ENCODE data around the gene REEP1.
A peak's percentile ranks its signal among the peaks of the same experiment; 100 is the strongest.

The REEP1 gene, protein sequence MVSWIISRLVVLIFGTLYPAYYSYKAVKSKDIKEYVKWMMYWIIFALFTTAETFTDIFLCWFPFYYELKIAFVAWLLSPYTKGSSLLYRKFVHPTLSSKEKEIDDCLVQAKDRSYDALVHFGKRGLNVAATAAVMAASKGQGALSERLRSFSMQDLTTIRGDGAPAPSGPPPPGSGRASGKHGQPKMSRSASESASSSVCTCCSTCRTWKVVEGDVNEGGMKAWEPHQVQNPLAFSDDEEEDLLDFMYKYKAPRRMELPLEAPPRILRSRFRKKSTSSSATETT

GRCh38 chr2:86337244-86337835, at the start of gene REEP1:
TSS of gene REEP1 (minus strand) at chr2:86337626. CDS start at chr2:86337510, 116 bp downstream.
- DNase-seq: peak; percentile 69

DNA sequence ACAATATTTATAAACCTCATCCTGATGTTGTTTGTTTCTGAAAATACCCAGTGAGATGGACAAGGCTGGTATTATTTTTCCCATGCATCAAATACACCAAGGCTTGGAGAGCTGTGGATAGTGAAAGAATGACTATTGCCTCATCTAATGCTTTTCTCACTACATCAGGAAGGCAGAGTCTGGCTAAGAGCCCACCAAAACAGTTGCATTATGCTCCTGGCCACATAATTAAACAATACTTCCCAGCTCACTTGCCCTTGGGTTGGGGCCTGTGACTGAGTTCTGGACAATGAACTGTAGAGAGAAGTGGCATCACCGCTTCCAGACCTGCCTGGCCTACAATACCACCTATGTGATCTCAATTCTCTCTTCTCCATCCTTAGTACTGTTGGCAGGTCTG, 46.4 kb upstream of the REEP1 start:
- DNase-seq: no peak

DNA sequence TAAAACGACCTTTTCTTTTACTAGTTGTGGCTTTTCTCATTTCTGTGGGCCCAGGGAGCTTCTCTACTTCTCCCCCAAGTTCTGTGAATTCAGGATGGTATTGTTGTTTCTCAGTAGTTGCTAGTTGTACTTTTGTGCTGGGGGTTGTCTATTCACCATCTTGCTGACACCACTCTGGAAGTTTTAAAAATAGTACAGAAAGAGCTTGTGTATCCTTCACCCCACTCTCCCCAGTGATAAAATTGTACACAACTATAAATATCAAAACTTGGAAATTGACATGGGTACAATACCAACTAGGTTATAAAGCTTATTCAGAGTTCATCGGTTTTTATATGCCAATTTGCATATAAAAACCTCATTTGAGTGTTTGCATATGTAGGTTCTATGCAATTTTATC, 45.3 kb upstream of the REEP1 start:
- no peak for DNase-seq

GRCh38 chr2:86382108-86382507, 44.7 kb upstream of the REEP1 start:
- no peak for DNase-seq

DNA sequence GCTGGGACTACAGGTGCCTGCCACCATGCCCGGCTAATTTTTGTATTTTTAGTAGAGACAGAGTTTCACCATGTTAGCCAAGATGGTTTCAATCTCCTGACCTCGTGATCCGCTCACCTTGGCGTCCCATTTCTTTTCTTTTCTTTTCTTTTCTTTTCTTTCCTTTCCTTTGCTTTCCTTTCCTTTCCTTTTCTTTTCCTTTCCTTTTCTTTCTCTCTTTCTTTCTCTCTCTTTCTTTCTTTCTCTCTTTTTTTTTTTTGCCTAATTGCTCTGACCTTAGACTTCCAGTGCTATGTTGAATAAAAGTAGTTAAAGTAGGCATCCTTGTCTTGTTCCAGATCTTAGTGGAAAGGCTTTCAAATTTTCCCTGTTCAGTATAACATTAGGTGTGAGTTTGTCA, 41.0 kb upstream of the REEP1 start:
- no peak for DNase-seq

DNA sequence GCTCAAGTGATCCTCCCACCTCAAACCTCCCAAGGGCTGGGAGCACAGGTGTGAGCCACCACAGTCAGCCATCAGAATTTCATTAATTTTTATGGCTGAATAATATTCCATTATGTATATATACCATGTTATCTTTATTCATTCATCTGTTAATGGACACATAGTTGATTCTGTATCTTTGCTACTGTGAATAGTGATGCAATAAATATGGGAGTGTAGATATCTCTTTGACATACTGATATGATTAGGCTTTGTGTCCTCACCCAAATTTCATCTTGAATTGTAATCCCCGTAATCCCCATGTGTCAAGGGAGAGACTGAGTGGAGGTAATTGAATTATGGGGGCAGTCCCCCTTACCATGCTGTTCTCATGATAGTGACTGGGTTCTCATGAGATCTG, 38.2 kb upstream of the REEP1 start:
- no peak for DNase-seq

DNA sequence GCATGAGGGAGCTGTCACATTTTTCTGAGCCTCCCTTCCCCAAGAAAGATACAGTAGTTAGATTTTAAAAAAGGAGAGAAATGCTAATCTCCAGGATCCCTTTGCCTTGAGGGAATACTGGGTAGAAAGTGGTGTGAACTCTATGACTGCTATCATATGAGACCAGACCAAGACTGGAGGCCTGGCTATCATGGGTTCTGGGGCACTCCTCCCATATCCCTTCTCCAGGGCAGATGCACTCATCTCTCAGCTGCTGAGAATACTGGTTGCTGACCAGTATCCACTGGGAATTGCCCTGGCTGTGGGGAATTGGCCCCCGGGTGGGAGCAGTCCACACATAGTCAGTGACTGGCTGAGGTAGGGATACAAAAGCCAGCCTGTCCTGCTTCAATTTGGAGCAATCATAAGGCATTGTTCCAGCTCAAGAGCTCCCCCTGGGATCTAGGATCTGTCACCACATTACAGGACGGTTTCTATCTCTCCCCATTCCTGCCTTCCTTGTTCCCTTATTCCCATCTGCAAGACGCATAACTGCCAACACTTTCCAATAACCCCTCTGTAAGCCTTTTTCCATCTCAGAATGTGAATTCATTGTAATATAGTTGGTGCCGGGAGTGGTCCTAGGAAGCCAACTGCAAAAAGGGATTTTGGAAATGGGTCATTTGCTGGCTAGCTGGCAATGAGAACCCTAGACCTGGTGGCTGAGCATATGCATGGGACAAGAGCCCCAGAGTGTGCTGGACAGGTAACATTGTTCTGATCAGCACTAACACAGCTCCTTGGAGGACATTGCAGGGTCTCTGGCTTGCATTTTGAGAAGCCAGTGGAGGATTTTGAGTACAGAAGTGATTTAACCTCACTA, 35.4 kb upstream of the REEP1 start:
- no peak for DNase-seq

- DNase-seq: no peak
Observed at GRCh38 chr2:86372133-86372532, 34.7 kb upstream of the REEP1 start.

DNA sequence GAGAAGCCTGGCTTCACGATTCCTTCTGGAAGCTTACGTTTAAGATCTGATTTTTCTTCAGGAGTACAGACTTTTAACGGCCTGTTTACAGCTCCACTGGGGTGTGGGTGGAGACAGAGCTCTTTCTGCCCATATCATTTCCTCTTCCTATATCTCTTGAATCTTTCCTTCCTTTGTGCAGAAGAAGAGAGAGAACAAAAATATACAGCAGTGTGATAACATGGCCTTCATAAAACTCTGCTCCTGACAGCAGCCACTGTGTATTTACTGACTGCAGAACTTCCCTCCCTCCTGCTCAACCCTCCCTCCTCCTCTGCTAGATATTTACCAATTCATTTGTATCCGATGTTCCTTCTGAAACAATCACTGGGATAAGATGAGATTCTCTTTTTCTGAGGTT, 34.1 kb upstream of the REEP1 start:
- DNase-seq: no peak

GRCh38 chr2:86370579-86370978, 33.2 kb upstream of the REEP1 start:
- DNase-seq: no peak

GRCh38 chr2:86368161-86368824, 30.9 kb upstream of the REEP1 start:
- no peak for DNase-seq

DNA sequence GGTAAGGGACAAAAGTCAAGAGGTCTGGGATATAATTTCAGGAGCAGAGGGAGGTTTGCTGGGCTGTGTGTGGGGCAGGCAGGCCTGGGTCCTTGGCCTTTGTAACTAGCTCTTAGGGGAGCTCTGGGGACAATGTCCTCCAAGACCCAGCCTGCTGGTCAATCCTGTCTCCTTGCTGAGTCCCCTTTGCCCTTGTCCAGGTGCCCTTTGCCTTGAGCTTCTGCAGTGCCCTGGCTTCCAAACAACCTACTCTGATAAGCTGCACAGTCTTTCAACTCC, 30.0 kb upstream of the REEP1 start:
- DNase-seq: no peak

- DNase-seq: no peak
Observed at GRCh38 chr2:86366651-86367498, 29.4 kb upstream of the REEP1 start.

DNA sequence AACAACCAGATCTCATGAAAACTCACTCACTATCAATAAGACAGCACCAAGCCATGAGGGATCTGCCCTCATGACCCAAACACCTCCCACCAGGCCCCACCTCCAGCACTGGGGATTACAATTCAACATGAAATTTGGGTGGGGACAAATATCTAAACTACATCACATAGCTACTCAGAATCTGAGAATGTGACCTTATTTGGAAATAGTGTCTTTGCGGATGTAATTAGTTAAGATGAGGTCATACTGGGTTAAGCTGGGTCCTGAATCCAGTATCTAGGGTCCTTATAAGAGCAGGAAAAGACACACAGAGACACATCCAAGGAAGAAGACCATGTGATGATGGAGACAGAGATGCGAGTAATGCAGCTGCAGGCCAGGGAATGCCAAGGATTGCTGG, 27.5 kb upstream of the REEP1 start:
- no peak for DNase-seq

GRCh38 chr2:86360776-86361175, 23.4 kb upstream of the REEP1 start:
- DNase-seq: no peak

GRCh38 chr2:86358957-86359356, 21.5 kb upstream of the REEP1 start:
- DNase-seq: no peak

- no peak for DNase-seq
Observed at GRCh38 chr2:86357392-86357963, 20.1 kb upstream of the REEP1 start.

- DNase-seq: no peak
Observed at GRCh38 chr2:86352727-86353221, 15.3 kb upstream of the REEP1 start.

DNA sequence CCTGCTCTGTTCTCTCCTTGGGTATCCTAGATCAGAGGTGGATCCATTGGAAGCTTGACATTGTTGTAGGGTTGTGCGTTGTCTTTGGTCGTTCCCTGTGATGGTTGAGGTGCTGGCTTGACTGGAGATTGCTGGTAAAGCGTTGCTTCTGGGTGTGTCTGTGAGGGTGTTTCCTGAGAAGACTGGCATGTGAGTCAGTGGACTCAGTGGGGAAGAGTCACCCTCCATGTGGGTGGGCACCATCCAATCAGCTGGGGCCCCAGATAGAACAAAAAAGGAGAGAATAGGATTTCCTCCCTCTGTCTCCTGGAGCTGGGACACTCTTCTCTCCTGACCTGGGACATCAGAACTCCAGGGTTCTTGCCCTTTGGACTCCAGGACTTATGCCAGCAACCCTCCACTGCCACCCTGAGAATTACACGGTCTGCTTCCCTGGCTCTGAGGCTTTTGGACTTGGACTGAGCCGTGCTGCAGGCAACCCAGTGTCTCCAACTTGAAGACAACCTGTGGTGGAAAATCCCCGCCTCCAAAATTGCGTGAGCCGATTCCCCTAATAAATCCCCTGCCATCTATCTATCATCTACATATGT, 14.8 kb upstream of the REEP1 start:
- DNase-seq: no peak

DNA sequence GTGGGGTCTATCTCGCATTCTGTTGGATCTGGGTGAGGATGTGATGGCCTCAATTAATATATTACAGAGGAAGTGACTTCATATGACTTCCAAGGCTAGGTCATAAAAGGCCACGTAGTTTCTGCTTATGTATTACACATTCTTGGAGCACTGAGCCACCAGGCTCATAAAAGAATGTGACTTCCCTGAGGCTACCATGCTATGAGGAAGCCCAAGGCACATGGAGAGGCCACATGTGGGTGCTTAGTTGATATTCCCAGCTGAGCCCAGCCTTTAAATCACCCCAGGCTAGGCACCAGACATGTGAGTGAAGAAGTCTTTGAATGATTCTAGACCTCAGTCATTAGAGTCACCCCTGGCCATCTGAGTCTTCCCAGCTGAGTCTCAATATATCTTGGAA, 13.3 kb upstream of the REEP1 start:
- no peak for DNase-seq

- DNase-seq: no peak
Observed at GRCh38 chr2:86347401-86347800, 10.0 kb upstream of the REEP1 start.
